Activated naive CD4-positive, alpha-beta T cell treated with anti-CD3 and anti-CD28 coated beads, Interleukin-2, amount 50 U/mL, for 16 hours (primary cell): ENCODE results near the gene UBE3D.
"Not testable (repeated sequence)": the region's sequence is repeated elsewhere in the genome, so short reads cannot be mapped to it uniquely, and the experiment has no call there.

ENCODE experiments used
- DNase-seq: peaks from one replicate; pipeline ENCODE4 v3.0.0-alpha.2; 2020

The UBE3D gene

DNA sequence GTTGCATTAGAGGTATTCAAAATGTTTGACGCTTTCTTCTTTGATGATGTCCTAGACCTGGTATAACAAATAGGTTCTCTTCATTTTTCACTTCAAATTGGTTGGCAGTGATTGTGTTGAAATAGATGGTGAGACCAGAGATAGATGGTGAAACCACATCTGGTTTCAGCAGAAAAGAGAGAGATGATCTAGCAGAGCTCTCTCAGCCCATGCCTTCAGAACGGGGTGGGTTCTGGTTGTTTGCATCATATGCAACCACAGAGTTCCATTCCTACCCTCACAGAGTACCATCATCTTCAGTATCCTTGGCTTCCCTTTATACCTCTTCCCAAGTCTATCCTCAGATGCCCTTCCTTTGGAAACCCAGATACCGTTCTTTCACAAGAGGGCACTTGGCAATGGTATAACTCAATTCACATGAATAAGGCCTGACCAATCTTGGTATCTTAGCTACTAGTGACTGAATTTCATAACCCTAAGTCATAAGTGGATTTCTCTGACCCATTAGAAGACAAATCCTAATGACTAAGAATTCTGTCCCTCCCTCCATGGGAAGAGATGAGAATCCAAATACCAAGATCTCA, 93.7 kb downstream of the UBE3D start:
- DNase-seq = no peak

DNA sequence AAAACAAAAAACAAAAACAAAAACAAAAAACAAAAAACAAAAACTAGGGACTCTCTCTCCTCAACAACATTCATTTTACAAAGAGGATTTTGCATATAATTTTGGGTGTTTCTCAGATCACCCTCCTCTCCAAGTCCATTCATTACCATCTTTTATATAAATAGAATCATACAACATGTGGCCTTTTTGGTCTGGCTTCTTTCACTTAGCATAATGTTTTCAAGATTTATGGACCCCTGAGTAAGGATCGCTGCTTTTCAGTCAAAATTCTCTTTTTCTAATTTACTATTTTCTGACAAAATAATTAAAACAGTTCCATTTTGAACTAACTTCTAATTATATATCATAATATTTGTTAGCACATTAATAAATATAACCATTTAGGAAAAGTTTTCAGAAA, 94.8 kb downstream of the UBE3D start:
- no peak for DNase-seq

DNA sequence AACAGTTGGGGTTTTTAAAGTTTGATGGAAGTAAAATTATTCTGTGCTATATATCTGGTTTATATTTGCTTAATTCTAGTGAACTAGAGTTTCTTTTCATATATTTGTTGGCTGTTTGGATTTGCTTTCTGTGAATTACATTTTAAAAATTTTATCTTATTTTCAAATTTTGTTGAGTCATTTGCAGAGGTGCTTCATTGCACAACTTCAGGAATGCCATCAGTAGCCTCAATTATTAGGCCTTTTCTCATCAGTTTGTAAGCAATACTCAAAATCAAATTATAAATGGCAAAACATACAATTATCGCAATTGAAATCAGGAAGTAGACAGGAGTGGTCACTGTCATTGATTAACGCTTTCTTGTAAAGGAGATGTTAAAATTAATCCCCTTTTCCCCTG, 96.9 kb downstream of the UBE3D start:
- DNase-seq = no peak

DNA sequence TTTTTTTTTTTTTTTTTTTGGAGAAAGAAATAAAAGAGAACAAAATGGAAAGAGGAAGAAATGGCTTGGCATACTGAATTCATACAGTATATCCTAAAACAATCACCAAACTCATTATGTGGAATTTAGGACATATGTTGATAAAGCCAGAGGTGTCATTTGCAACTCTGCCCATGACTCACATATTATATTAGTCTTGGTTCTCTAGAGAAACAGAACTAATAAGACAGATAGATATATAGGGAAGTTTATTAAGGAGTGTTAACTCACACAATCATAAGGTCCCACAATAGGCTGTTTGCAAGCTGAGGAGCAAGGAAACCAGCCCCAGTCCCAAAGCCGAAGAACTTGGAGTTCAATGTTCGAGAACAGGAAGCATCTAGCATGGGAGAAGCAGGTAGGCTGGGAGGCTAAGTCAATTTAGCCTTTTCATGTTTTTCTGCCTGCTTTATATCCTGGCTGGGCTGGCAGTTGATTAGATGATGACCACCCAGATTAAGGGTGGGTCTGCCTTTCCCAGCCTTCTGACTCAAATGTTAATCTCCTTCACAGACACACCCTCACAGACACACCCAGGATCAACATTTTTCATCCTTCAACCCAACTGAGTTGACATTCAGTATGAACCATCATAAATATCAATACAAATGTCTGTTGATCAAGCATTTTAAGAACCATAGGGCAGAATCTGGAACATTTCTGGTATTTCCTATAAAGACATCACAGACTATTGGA, 102.3 kb downstream of the UBE3D start:
- DNase-seq = no peak

DNA sequence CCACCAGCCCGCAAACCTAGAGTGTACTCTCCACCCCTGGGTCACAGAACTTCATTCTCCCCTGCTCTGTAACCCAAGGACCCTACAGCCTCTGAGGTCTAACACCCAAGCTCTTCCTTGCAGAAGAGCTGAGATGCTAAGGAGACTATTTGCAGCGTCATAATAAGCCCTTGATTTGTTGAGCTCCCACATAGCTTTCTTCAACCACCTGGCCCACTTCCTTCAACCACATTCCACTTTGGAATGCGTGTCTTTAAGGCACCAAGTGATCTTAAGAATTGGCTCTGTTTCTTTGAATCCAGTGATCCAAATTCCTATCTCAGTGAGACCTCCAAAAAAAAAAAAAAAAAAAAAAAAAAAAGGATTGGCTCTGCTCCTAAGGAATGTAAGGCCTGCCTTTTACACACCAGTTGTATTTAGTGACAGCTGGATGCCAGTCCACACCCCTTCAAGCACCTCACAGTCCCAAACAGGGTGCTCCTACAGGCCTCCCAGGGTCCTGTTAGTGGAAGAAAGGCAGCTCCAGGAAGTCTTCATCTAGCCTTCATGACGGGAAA, 106.2 kb downstream of the UBE3D start:
- DNase-seq = no peak

DNA sequence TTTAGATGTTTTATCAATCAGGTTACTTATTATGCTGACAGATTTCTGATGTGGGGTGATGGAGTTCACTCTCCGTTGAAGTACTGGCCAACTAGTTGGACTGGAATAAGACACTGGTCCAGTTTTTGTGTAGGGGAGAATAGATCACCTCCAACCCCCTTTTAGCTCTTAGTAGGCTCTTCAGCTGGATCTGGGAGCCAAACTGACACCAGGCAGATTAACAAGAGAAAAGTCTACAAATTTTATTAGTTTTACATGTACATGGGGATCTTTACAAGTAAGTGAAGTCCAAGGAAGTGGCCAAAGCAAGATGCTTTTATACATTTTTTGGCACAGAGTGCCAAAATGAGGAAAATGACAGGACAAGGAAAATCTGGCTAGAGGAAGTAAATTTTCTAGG, 107.1 kb downstream of the UBE3D start:
- no peak for DNase-seq

DNA sequence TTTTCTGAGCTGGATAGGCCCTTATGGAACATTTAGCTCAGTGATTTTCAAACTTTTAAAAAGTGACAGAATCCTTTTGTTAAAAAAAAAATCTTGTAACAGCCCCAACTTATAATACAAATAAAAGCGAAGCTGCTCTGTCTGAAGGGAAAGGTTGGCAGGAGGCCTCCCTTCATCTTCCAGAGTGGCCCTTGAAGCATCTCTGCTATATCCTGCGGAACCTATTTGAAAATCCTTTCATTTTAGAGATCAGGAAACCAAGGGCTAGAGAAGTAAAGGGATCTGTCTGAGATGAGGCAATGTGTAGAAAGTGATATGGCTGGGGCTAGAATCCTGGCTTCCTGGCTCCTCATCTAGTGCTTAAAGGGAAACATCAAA, 107.8 kb downstream of the UBE3D start:
- no peak for DNase-seq

DNA sequence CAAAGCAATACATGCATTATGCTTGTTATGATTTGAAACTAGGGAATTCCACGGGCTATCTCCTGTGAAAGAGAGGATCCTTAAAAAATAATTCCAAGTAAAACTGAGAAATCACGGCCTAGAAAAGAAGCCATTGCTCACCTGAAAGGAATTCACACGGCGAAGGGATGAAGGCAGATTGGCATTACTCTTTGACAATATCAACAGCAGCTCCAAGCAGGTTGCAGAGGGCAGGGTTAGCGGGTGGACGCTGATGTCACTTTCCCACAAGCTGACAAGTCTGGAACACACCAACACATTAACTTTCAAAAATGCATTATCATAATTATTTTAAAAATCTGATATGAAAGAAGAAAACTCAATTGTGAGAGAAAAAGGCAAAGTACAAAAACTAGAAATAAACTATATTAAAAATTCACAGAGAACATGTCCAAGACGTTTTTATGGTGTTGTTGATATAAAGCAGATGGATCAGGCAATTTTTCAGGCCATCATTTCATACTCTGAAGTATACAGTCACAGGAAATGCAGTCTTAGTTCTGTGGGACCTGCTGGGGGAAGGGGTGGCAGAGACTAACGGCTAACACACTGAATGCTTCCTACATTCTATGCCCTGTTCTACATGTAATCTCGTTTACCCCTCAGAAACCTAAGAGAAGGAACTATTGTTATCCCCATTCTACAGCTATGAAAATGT, 108.3 kb downstream of the UBE3D start:
- DNase-seq = no peak

DNA sequence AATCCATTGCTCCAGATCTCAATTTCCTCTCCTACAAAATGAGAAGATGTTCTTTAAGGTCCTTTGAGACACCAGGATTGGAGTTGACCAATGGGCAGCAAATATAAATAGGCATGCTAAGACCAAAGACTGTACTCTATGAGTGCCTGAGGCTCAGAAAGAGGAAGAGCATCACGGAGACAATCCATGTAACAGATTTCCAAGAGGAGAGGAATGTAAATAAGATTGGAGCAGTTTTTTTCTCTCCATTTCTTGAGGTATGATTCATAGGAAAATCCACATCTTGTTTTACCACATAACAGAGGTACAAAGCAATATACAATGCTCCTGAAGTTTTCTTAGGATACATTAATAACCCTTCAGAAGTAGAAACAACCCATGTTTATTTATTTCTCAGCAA, 109.8 kb downstream of the UBE3D start:
- DNase-seq = no peak

DNA sequence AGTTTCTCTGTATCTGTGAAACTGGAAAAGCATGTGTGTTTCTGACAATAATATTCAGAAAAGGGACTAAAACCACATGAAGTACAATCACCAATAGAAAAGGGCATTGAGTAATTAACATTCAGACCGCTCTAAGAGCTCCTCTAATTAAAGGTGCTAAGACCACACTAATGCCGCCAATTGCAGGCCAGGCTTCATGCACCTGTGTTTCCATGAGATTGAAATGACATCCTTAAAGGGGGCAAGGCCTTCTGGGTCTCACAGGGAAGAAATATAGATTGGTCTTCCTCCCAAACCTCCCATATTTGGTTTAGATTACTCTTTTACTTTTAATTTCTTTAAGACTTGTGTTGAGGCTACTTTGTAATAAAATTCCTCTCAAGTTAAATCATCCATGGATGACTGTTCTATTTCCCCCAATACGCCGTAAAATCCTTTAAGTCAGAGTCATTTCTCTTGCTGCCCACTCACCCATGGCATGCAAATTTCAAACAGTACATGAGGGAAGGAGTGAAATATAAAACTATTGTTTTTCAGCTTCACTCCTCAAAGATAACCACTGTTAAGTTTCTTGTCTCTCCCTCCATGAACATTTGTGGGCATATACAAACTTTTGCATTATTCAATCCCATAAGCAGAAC, 110.6 kb downstream of the UBE3D start:
- DNase-seq = no peak

DNA sequence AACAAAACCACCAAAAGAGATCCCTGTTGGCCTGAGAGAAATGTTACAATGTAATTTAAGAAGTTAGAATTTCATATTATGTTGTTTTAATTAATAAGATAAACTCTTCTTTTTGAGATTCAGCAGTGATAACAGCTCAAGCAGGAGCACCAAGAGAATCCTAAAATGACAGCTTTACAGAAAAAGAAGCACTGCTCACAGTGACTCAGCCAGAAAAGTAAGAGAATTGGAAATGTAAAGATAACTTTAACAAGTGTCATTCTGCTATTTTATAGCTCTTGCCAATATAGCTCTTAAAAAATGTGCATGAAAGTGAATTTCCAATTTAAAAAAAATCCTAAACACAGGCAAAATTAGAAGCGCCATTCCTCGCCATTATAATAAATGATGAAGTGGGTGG, 111.3 kb downstream of the UBE3D start:
- DNase-seq = no peak

DNA sequence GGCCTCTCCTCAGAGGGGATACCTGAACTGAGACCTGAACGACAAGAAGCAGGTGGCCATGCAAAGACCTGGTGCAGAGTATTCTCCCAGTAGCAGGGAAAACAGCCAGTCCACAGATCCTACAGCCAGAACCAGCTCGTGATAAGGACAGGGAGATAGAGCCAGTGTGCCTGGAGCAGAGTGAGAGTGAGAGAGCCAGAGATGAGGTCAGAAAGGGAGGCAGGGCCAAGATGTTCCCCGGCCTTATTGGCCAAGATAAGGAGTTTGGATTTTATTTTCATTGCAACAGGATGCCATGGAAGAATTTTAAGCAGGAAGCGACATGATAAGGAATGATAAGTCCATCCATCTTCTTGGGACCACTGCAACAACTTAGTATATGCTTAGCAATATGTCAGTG, 111.8 kb downstream of the UBE3D start:
- no peak for DNase-seq

DNA sequence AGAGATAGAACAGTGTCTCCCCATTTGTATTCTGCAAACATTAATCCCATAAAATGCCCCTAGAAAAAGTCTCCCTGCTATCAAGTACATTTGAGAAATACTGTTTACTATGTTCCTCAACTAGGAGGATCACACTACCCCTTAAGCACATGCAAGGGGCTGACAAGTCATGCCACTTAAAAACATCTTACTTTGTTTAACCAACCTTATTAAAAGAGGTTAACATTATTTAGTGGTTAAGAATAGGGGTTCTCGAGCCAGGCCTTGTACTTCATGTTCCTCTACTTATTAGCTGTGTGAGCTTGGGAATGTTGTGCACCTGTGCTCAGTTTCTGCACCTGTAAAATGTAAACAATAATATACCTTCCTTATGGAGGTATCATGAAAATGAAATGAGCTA, 113.7 kb downstream of the UBE3D start:
- DNase-seq = no peak

DNA sequence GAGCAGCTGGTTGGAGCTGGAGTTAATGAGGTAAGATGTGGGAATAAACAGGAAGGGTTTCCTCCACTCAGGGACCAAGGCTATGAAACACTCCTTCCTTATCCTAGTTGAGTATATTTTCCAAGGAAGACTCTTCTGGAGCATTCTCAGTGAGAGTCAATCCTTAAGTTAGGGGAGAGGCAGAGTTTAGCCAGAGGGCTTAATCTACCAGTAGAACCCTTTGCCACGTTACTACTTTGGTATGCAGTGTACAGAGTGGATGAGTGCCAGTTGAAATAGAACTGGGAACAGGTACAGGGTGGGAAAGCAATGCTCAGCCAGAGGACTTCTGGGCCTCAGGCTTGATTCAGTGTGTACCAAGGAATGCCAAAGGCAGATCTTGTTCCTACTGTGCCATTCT, 114.3 kb downstream of the UBE3D start:
- no peak for DNase-seq

DNA sequence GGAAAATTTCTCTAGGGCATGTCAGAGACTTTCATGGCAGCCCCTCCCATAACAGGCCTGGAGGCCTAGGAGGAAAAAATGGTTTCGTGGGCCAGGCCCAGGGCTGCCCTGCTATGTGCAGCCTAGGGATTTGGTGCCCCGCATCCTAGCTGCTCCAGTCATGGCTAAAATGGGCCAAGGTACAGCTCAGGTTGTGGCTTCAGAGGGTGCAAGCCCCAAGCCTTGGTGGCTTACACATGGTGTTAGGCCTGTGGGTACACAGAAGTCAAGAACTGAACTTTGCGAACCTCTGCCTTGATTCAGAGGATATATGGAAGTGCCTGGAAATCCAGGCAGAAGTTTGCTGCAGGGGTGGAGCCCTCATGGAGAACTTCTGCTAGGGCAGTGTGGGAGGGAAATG, 134.7 kb downstream of the UBE3D start:
- not testable (repeated sequence) for DNase-seq

DNA sequence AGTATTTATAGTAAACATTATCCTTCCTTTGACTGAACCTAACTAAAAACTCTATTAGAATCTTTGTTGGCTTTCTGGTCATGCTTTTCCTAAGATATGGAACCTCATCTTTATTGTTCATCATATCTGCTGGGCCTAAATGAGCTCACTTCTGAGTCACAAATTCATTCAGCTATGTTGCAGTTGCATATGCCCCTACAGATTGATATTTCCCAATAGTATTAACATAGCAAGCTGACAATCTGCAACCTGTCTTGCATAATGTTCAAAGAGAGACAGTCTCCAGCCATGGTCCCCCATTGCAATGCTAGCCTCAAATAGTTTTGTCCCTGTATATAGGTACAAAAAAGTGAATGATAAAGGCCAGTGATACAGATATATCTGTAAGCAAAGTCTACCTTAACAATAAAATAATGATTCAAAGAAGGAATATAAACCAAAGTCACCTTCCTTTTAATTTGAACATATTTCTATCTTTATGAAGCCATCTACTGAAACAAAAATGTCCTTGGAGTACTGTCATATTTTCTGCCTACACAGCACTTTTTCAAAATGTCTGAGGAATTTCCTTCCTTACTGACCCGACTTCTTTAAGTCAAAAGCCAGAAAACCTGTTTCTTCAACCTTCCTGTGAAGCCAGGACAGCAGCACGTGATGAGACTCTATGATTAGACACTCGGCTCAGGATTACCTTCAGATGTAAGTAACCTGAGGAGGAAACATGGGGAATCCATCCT, 140.7 kb downstream of the UBE3D start:
- no peak for DNase-seq

DNA sequence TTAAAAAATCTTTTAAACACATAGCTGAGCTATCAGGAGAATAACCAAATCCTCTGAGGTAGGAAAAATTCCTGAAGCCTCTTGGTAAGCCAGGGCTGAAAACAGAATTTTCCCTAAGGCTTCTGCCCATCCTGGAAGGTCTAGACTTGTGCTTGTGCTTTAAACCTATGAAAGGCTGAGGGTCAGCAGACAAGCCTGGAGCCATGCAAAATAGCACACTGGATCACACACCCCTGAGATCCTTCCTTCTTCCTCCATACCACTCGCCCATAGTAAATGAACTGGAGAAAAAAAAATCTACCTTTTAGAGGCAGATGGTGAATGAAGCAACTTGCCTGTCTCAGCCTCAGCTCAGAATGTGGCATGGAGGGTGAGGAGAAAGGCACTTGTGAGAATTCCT, 144.4 kb downstream of the UBE3D start:
- DNase-seq = no peak

DNA sequence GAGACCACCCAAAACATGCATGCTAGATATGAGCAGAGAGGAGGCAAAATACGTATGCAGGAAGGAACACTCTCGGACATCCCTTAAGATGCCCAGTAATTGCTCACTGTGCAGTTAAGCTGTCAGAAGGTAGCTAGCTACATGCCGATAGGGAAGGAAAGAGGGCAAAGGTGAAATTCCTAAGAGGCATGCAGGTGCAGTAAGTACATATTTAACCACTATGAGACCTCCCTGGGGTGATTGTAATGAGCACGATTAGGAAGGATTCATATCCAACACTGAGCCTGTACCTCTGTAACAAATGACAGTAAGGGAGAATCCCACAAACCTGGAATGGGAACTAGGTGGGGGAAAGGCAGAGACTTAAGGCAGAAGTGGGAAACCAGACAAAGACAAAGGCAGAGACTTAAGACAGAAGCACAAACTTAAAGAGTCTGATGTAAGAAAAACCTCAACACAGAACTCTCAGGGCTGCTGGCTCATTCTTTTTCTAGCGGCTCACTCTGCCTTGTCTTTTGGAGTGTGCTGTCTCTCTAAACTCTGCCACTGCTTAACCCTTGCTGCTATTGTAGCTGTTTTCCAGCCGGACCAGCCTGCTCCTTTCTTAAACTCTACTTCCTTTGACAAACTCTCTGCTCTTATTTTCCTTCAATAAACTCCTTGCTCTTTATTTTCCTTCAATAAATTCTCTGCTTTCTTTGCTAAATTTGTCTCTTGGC, 148.1 kb downstream of the UBE3D start:
- DNase-seq = no peak

DNA sequence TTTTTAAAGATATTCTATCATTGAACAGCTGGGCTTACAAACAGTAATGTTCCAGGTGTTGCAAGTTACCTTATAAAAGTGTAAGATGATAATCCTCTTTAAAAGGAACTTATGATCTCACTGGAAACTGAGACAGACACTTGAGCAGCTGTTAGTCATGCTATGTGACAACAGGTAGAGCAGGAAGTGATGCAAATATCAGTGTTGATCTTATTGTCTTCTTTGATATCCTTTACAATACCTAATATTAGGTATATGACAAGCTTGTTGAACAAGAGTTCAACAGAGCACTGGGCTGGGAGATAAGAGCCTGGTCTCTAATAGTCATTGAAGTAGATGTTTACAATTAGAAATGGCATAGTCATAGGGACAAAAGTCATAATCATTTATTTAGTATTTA, 150.0 kb downstream of the UBE3D start:
- DNase-seq = no peak

DNA sequence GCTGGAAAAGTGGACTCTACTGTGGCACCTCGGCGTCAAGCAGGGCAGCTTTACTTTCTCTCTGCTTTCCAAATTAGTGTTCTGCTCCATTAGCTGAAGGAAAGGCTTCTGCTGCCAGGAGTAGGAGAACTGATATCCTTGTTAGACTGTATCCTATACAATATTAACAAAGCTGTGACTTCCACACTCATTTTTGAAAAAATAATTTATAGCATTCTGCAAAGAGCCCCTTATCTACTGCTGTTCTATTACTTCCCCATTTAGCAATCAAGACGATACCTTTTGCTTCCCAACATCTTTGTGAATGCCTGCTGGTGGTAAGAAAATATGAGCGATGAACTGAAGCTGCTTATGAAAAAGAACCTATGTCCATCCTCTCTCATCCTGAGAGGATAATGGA, 151.1 kb downstream of the UBE3D start:
- no peak for DNase-seq

DNA sequence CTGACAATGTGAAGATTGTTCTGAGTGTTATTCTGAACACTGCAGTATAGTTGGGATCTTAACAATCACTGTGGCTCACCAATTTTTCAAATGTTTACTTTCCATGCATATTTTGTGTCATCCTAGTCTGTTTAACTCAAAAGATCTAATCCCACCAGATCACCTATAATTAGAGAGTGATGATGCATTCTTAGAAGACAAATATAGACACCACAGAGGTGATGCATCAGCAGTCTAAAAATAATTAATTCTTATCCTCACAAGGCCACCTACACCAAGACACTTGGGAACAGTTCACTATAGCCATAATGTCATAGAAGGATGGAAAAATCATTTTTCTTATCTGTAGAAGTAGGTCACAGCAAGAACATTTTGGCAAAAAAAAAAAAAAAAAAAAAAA, 154.8 kb downstream of the UBE3D start:
- no peak for DNase-seq

DNA sequence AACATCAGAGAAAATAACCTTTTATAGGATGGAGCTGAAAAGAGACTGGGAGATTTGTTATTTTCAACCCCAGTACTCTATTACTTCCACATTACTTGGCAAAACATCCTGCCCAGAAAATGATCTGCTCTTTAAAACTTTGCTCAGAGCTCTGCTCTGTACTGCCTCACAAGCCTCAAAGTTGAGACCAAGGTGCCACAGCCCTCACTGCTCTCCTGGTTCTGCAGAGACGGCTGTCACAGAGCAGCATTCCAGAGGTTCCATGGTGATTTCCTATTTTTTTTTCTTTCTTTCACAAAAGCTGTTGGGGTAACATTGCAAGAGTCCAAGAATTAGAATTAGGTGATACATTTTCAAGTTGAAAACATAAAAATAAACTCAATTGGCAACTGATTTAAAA, 155.2 kb downstream of the UBE3D start:
- no peak for DNase-seq
